ENCODE measurements around the gene OLIG1. TPM values are rescaled to one million over a fixed set of nuclear protein-coding genes. Genes with fewer than 3 reads are reported as not detected.
A peak's percentile ranks its signal among the peaks of the same experiment; 100 is the strongest.

The OLIG1 gene
- polyA plus RNA-seq, 1 donor, result 0.25 TPM

GRCh38 chr21:33105088-33105487 is 35.1 kb downstream of the OLIG1 start:
- no peak for DNase-seq

- DNase-seq, result no peak
Measured at GRCh38 chr21:33108228-33108627, 38.3 kb downstream of the OLIG1 start.

- DNase-seq, result no peak
Measured at GRCh38 chr21:33109574-33110339, 39.8 kb downstream of the OLIG1 start.

GRCh38 chr21:33110340-33110715 is 40.4 kb downstream of the OLIG1 start:
- DNase-seq, result no peak

GRCh38 chr21:33111577-33111976 is 41.6 kb downstream of the OLIG1 start:
- no peak for DNase-seq

GRCh38 chr21:33112151-33112550 is 42.2 kb downstream of the OLIG1 start:
- no peak for DNase-seq

GRCh38 chr21:33112681-33113080 is 42.7 kb downstream of the OLIG1 start:
- DNase-seq, result no peak

- DNase-seq, result no peak
Measured at GRCh38 chr21:33113131-33113530, 43.2 kb downstream of the OLIG1 start.

- DNase-seq, result no peak
Measured at GRCh38 chr21:33114276-33114675, 44.3 kb downstream of the OLIG1 start.

GRCh38 chr21:33115631-33116510 is 45.9 kb downstream of the OLIG1 start:
- DNase-seq, result peak; percentile 29

- DNase-seq, result no peak
Measured at GRCh38 chr21:33116676-33117075, 46.7 kb downstream of the OLIG1 start.

- no peak for DNase-seq
Measured at GRCh38 chr21:33117101-33117888, 47.4 kb downstream of the OLIG1 start.

Other genes starting within 250 kb of the OLIG1 start
- not detected for gene OLIG2, start 44.2 kb upstream of the OLIG1 start, polyA plus RNA-seq (ENCODE audit: insufficient read length)
- 12.8 TPM for gene IFNAR2, start 159.8 kb downstream of the OLIG1 start, polyA plus RNA-seq (ENCODE audit: insufficient read length)
- 16.3 TPM for gene IL10RB, start 196.2 kb downstream of the OLIG1 start, polyA plus RNA-seq (ENCODE audit: insufficient read length)

All from hindlimb muscle (tissue), 1 donor.